Measurements from ENCODE around the gene GRHL3.

Gene GRHL3

GRCh38 chr1:24288479-24288878, 30.7 kb upstream of the GRHL3 start:
- DNase-seq (ENCODE audit: low spot score) (no peak), ATAC-seq (ENCODE audit: low read depth) (no peak)
- Histone ChIP-seq H3K9me3 (ENCODE audit: severe bottlenecking) (no peaks in the 10 kb centered on the region), H3K4me1 (ENCODE audit: insufficient read depth, poor library complexity, severe bottlenecking) (peaks cover 57% of the 10 kb centered on the region), H3K27ac (ENCODE audit: poor library complexity, severe bottlenecking) (no peak overlapping the region), H3K36me3 (ENCODE audit: low read depth) (no peaks in the 10 kb centered on the region), H3K4me3 (ENCODE audit: severe bottlenecking) (no peak overlapping the region), H3K27me3 (ENCODE audit: insufficient read depth, poor library complexity, severe bottlenecking) (no peaks in the 10 kb centered on the region)
- TF ChIP-seq CTCF (IDR thresholded peaks at IDR 0.05; ENCODE audit: poor library complexity, severe bottlenecking): no peak

GRCh38 chr1:24289937-24290595, 29.1 kb upstream of the GRHL3 start:
- Histone ChIP-seq H3K36me3 (ENCODE audit: low read depth) (no peaks in the 10 kb centered on the region), H3K4me3 (ENCODE audit: severe bottlenecking) (no peak overlapping the region), H3K27me3 (ENCODE audit: insufficient read depth, poor library complexity, severe bottlenecking) (no peaks in the 10 kb centered on the region), H3K4me1 (ENCODE audit: insufficient read depth, poor library complexity, severe bottlenecking) (peaks cover 53% of the 10 kb centered on the region), H3K9me3 (ENCODE audit: severe bottlenecking) (no peaks in the 10 kb centered on the region), H3K27ac (ENCODE audit: poor library complexity, severe bottlenecking) (peak overlapping the region; percentile 99)
- no peak for TF ChIP-seq CTCF (IDR thresholded peaks at IDR 0.05; ENCODE audit: poor library complexity, severe bottlenecking)
- DNase-seq (ENCODE audit: low spot score) (peak; percentile 88), ATAC-seq (ENCODE audit: low read depth) (peak; percentile 63)

- DNase-seq (ENCODE audit: low spot score) (no peak), ATAC-seq (ENCODE audit: low read depth) (no peak)
- Histone ChIP-seq H3K36me3 (ENCODE audit: low read depth) (no peaks in the 10 kb centered on the region), H3K27me3 (ENCODE audit: insufficient read depth, poor library complexity, severe bottlenecking) (no peaks in the 10 kb centered on the region), H3K4me1 (ENCODE audit: insufficient read depth, poor library complexity, severe bottlenecking) (peaks cover 55% of the 10 kb centered on the region), H3K9me3 (ENCODE audit: severe bottlenecking) (no peaks in the 10 kb centered on the region), H3K27ac (ENCODE audit: poor library complexity, severe bottlenecking) (peak overlapping the region; percentile 99), H3K4me3 (ENCODE audit: severe bottlenecking) (no peak overlapping the region)
- no peak for TF ChIP-seq CTCF (IDR thresholded peaks at IDR 0.05; ENCODE audit: poor library complexity, severe bottlenecking)
Observed at GRCh38 chr1:24290933-24291487, 28.1 kb upstream of the GRHL3 start.

- H3K36me3 ChIP-seq (ENCODE audit: low read depth): no peaks in the 10 kb centered on the region
- TF ChIP-seq CTCF (IDR thresholded peaks at IDR 0.05; ENCODE audit: poor library complexity, severe bottlenecking): no peak
- no peaks in the 10 kb centered on the region for H3K9me3 ChIP-seq (ENCODE audit: severe bottlenecking)
- ATAC-seq (ENCODE audit: low read depth) (no peak), DNase-seq (ENCODE audit: low spot score) (no peak)
- no peaks in the 10 kb centered on the region for H3K27me3 ChIP-seq (ENCODE audit: insufficient read depth, poor library complexity, severe bottlenecking)
- peak overlapping the region; percentile 99 for H3K27ac ChIP-seq (ENCODE audit: poor library complexity, severe bottlenecking)
- peaks cover 49% of the 10 kb centered on the region for H3K4me1 ChIP-seq (ENCODE audit: insufficient read depth, poor library complexity, severe bottlenecking)
- H3K4me3 ChIP-seq (ENCODE audit: severe bottlenecking): no peak overlapping the region
Observed at GRCh38 chr1:24292103-24292502, 27.1 kb upstream of the GRHL3 start.

- Histone ChIP-seq H3K4me3 (ENCODE audit: severe bottlenecking) (no peak overlapping the region), H3K27me3 (ENCODE audit: insufficient read depth, poor library complexity, severe bottlenecking) (no peaks in the 10 kb centered on the region), H3K36me3 (ENCODE audit: low read depth) (no peaks in the 10 kb centered on the region), H3K27ac (ENCODE audit: poor library complexity, severe bottlenecking) (peak overlapping the region; percentile 99), H3K9me3 (ENCODE audit: severe bottlenecking) (no peaks in the 10 kb centered on the region), H3K4me1 (ENCODE audit: insufficient read depth, poor library complexity, severe bottlenecking) (peaks cover 49% of the 10 kb centered on the region)
- no peak for DNase-seq (ENCODE audit: low spot score)
- no peak for ATAC-seq (ENCODE audit: low read depth)
- no peak for TF ChIP-seq CTCF (IDR thresholded peaks at IDR 0.05; ENCODE audit: poor library complexity, severe bottlenecking)
Observed at GRCh38 chr1:24292887-24293286, 26.3 kb upstream of the GRHL3 start.
